ENCODE data around the gene CNTN2.

DNA sequence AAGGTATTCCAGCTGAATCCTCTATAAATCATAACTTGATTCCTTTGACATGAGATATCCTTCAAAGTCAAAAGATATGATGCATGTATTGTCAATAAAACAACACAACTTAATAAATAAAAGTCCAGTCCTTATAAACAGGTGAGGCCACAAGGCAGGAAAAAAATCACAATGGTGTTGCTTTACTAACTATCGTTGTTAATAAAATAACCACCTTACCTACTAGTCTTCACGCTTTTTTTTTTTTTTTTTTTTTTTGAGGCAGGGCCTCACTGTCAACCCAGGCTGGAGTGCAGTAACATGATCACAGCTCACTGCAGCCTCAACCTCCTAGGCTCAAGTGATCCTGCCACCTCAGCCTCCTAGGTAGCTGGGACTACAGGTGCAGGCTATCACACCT is 41.3 kb downstream of the CNTN2 start, which contains the start of gene TMEM81:
- no peak for TF ChIP-seq POLR2A (IDR thresholded peaks at IDR 0.05; ENCODE audit: low read depth, low read length)
- TF ChIP-seq POLR2AphosphoS5 (IDR thresholded peaks at IDR 0.05; ENCODE audit: low read depth, low read length) = no peak

All from GM12892 (cell line).